GM18858 (cell line): ENCODE data around the gene ABHD17C.

ENCODE experiments used
- ATAC-seq: cut with Tn5 transposase; IDR thresholded peaks from one replicate; pipeline ENCODE4 v1.9.1; 2021; ENCODE audit not compliant: unreplicated experiment

Gene ABHD17C

GRCh38 chr15:80727596-80727995 is 32.5 kb downstream of the ABHD17C start:
- no peak for ATAC-seq

- ATAC-seq: no peak
Measured at GRCh38 chr15:80730387-80730786, 35.3 kb downstream of the ABHD17C start.

GRCh38 chr15:80730926-80731325 is 35.8 kb downstream of the ABHD17C start:
- no peak for ATAC-seq

GRCh38 chr15:80732167-80732566 is 37.1 kb downstream of the ABHD17C start:
- ATAC-seq: no peak

- no peak for ATAC-seq
Measured at GRCh38 chr15:80732818-80733217, 37.7 kb downstream of the ABHD17C start.

GRCh38 chr15:80733460-80733859 is 38.4 kb downstream of the ABHD17C start:
- no peak for ATAC-seq

- ATAC-seq: no peak
Measured at GRCh38 chr15:80735344-80735743, 40.2 kb downstream of the ABHD17C start.

GRCh38 chr15:80736560-80736959 is 41.5 kb downstream of the ABHD17C start:
- no peak for ATAC-seq

- ATAC-seq: no peak
Measured at GRCh38 chr15:80739919-80740318, 44.8 kb downstream of the ABHD17C start.

GRCh38 chr15:80742081-80742480 is 47.0 kb downstream of the ABHD17C start:
- no peak for ATAC-seq

- no peak for ATAC-seq
Measured at GRCh38 chr15:80743189-80743833, 48.2 kb downstream of the ABHD17C start.

GRCh38 chr15:80744415-80744814 is 49.3 kb downstream of the ABHD17C start:
- no peak for ATAC-seq

- ATAC-seq: no peak
Measured at GRCh38 chr15:80744826-80745225, 49.7 kb downstream of the ABHD17C start.

GRCh38 chr15:80745888-80746287 is 50.8 kb downstream of the ABHD17C start:
- no peak for ATAC-seq

GRCh38 chr15:80747317-80748053 is 52.4 kb downstream of the ABHD17C start:
- no peak for ATAC-seq

GRCh38 chr15:80749589-80749988 is 54.5 kb downstream of the ABHD17C start:
- ATAC-seq: no peak

- ATAC-seq: no peak
Measured at GRCh38 chr15:80750575-80750974, 55.5 kb downstream of the ABHD17C start.

GRCh38 chr15:80752204-80752603 is 57.1 kb downstream of the ABHD17C start:
- no peak for ATAC-seq

- ATAC-seq: no peak
Measured at GRCh38 chr15:80753161-80753560, 58.1 kb downstream of the ABHD17C start.

- no peak for ATAC-seq
Measured at GRCh38 chr15:80754014-80754413, 58.9 kb downstream of the ABHD17C start.

GRCh38 chr15:80755885-80756284 is 60.8 kb downstream of the ABHD17C start:
- no peak for ATAC-seq

GRCh38 chr15:80758130-80758745 is 63.1 kb downstream of the ABHD17C start:
- ATAC-seq: no peak
